ENCODE measurements around the gene NCKAP5.

DNA sequence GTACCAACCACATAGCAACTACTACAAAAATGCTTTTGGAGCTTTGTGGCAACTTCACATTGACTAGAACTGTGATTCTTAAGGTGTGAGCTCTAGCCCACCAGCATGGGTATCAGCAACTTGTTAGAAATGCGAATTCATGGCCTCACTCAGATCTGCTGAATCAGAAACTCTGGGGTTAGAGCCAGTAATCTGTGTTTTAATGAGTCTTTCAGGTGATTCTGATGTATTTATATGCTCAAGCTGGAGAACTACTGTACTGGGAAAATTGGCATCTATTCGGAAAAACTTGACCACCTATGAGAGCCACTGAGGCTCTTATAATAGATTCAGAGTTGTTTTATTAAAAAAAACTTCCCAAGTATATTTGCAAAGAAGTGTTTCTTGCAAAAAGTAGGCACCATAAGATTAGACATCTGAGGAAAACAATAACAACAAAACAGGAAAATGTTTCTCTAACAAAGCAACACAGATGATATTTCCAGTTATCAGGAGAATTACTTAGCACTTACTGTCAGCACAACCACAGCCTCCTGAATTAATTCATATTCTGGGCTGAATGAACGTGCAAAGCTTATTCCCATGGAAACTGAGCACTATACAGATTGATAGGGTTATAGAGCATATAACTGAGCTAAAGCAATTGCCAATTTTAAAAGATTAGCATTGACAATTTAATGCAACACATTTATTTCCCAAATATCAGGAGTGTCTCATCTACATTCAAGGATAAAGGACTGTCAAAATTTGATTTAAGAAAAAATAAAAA is 71.6 kb downstream of the NCKAP5 start:
- TF ChIP-seq, protein P1, sequence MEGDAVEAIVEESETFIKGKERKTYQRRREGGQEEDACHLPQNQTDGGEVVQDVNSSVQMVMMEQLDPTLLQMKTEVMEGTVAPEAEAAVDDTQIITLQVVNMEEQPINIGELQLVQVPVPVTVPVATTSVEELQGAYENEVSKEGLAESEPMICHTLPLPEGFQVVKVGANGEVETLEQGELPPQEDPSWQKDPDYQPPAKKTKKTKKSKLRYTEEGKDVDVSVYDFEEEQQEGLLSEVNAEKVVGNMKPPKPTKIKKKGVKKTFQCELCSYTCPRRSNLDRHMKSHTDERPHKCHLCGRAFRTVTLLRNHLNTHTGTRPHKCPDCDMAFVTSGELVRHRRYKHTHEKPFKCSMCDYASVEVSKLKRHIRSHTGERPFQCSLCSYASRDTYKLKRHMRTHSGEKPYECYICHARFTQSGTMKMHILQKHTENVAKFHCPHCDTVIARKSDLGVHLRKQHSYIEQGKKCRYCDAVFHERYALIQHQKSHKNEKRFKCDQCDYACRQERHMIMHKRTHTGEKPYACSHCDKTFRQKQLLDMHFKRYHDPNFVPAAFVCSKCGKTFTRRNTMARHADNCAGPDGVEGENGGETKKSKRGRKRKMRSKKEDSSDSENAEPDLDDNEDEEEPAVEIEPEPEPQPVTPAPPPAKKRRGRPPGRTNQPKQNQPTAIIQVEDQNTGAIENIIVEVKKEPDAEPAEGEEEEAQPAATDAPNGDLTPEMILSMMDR (IDR thresholded peaks at IDR 0.05), result no peak
- no peak for TF ChIP-seq EZH2 (IDR thresholded peaks at IDR 0.05; ENCODE audit: borderline replicate concordance, insufficient read depth, low read depth, low read length, poor library complexity, severe bottlenecking)
